Measurements from ENCODE around the gene PRKG1. TPM values are rescaled to one million over a fixed set of nuclear protein-coding genes. Genes with fewer than 3 reads are reported as not detected.

The PRKG1 gene
- total RNA-seq, 1 donor from 2014 or later: 4.6 TPM

- no peaks in the 10 kb centered on the region for H3K4me1 Mint-ChIP-seq (ENCODE audit: low read depth)
These were observed 852.0 kb downstream of the PRKG1 start for GRCh38 chr10:51926337-51926736.

GRCh38 chr10:51928162-51928561, 853.9 kb downstream of the PRKG1 start:
- no peak for TF ChIP-seq CTCF (IDR thresholded peaks at IDR 0.05; ENCODE audit: unreplicated experiment)
- Mint-ChIP-seq H3K9me3 (ENCODE audit: low read depth) (peaks cover 13% of the 10 kb centered on the region), H3K27me3 (no peaks in the 10 kb centered on the region), H3K4me1 (ENCODE audit: low read depth) (peaks cover 4% of the 10 kb centered on the region), H3K27ac (no peak overlapping the region), H3K4me3 (ENCODE audit: low read depth) (no peak overlapping the region), H3K36me3 (ENCODE audit: insufficient read depth) (no peaks in the 10 kb centered on the region)
- DNase-seq (ENCODE audit: low spot score, unreplicated experiment): no peak

More at GRCh38 chr10:51926337-51926736, 852.0 kb downstream of the PRKG1 start:
- Mint-ChIP-seq H3K27me3 (no peaks in the 10 kb centered on the region), H3K36me3 (ENCODE audit: insufficient read depth) (no peaks in the 10 kb centered on the region), H3K4me3 (ENCODE audit: low read depth) (no peak overlapping the region), H3K9me3 (ENCODE audit: low read depth) (peaks cover 13% of the 10 kb centered on the region), H3K27ac (no peak overlapping the region)
- TF ChIP-seq CTCF (IDR thresholded peaks at IDR 0.05; ENCODE audit: unreplicated experiment): no peak
- DNase-seq (ENCODE audit: low spot score, unreplicated experiment): no peak

DNA sequence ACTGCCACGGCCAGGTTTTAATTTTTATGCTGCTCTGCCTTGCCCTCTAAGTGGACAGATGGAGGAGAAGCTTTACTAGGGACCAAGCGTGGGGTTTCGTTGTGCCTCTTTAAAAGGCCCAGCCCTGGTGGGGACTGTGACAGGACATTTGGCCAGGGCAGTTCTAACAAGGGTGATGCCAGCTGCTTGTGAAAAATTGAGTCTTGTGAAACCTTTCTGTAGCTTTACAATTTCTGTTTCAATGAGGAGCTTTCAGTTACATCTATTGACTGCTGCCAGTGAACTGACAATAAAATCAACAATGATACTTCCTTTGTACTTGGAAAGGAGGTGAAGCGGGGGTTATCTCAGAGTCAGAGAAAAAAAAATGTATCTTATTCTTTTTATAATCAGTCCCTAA, 858.2 kb downstream of the PRKG1 start:
- TF ChIP-seq CTCF (IDR thresholded peaks at IDR 0.05; ENCODE audit: unreplicated experiment): no peak
- Mint-ChIP-seq H3K9me3 (ENCODE audit: low read depth) (no peaks in the 10 kb centered on the region), H3K4me3 (ENCODE audit: low read depth) (no peak overlapping the region), H3K27me3 (no peaks in the 10 kb centered on the region), H3K4me1 (ENCODE audit: low read depth) (peaks cover 16% of the 10 kb centered on the region), H3K27ac (no peak overlapping the region), H3K36me3 (ENCODE audit: insufficient read depth) (no peaks in the 10 kb centered on the region)
- no peak for DNase-seq (ENCODE audit: low spot score, unreplicated experiment)

DNA sequence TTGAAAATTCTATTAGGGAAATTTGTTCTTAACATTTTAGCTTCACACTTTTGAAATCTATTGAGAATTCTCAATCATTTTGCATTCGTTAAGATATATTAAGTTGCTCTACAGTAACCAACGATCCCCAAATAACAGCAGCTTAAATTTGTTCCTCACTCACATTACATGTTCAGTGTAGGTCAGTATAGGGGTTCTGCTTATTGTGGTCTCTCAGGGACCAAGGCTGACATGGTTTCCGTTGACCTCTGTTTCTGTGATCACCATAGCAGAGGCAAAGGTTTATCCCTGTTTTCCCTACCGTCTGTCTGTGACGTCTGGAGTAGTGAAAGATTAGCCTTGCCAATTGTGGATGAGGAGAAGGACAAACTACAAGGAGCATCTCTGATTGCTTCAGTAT, 860.1 kb downstream of the PRKG1 start:
- Mint-ChIP-seq H3K4me1 (ENCODE audit: low read depth) (peaks cover 16% of the 10 kb centered on the region), H3K27me3 (no peaks in the 10 kb centered on the region), H3K27ac (no peak overlapping the region), H3K4me3 (ENCODE audit: low read depth) (no peak overlapping the region), H3K9me3 (ENCODE audit: low read depth) (no peaks in the 10 kb centered on the region), H3K36me3 (ENCODE audit: insufficient read depth) (no peaks in the 10 kb centered on the region)
- no peak for DNase-seq (ENCODE audit: low spot score, unreplicated experiment)
- TF ChIP-seq CTCF (IDR thresholded peaks at IDR 0.05; ENCODE audit: unreplicated experiment): no peak

DNA sequence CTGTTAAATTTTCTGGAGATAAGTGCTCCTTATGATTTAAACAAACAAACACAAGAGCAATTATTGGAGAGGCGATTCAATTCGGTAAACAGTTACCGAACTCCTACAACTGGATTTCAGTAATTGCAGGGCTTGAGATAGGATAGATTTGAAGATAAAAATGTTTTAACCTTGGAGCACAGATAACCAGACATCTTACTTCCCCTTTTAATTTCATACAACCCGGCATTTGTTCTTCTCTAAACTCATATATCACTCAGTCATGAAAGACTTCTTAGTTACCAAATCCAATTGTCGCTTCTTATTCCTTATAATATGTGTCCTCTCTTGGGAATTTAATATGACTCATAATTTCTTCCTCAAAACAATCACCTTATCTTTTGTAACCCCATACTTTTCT, 861.1 kb downstream of the PRKG1 start:
- TF ChIP-seq CTCF (IDR thresholded peaks at IDR 0.05; ENCODE audit: unreplicated experiment): no peak
- Mint-ChIP-seq H3K4me3 (ENCODE audit: low read depth) (no peak overlapping the region), H3K36me3 (ENCODE audit: insufficient read depth) (no peaks in the 10 kb centered on the region), H3K27ac (no peak overlapping the region), H3K9me3 (ENCODE audit: low read depth) (no peaks in the 10 kb centered on the region), H3K27me3 (no peaks in the 10 kb centered on the region), H3K4me1 (ENCODE audit: low read depth) (peaks cover 16% of the 10 kb centered on the region)
- no peak for DNase-seq (ENCODE audit: low spot score, unreplicated experiment)

All from progenitor cell of endocrine pancreas (in vitro differentiated cells).